ENCODE results near the gene NUCB1. TPM values are rescaled to one million over a fixed set of nuclear protein-coding genes. Genes with fewer than 3 reads are reported as not detected.

NUCB1 gene
- total and polyA plus RNA-seq, 9 of the 15 experiments (the other 6 are each of a cell fraction or from before 2014, with no cell fraction given): 3.1 to 153 (median 71.7) TPM

- TF ChIP-seq HMGXB4 (CRISPR knock-in tag; IDR thresholded peaks at IDR 0.05) (no peak; the same call in 1 of the 2 replicates), CC2D1A (IDR thresholded peaks at IDR 0.05) (no peak), FOXJ2 (tag; IDR thresholded peaks at IDR 0.05) (no peak; the same call in 1 of the 2 replicates), TRIM28 (IDR thresholded peaks at IDR 0.05) (no peak), TRIM24 (IDR thresholded peaks at IDR 0.05) (no peak), ZFPM2 (CRISPR knock-in tag; IDR thresholded peaks at IDR 0.05) (no peak), MAFK (IDR thresholded peaks at IDR 0.05; ENCODE audit: low read length) (no peak), KDM4B (IDR thresholded peaks at IDR 0.05; ENCODE audit: borderline replicate concordance in 2 of 2, low read depth in 1 of 2) (peak in 1 of 2 experiments; percentile 84; a peak in 1 of 4 replicates), ZFP91 (CRISPR knock-in tag; IDR thresholded peaks at IDR 0.05) (peak; percentile 9; the same call in 1 of the 2 replicates), HDAC8 (tag; IDR thresholded peaks at IDR 0.05) (no peak), MCM5 (IDR thresholded peaks at IDR 0.05; ENCODE audit: low read depth) (no peak), ZNF146 (CRISPR knock-in tag; IDR thresholded peaks at IDR 0.05; ENCODE audit: unreplicated experiment) (no peak), MTA2 (IDR thresholded peaks at IDR 0.05; ENCODE audit: low read depth) (no peak), MIER1 (IDR thresholded peaks at IDR 0.05; ENCODE audit: low read depth) (0 out of 2 replicates have a peak, but pooled peaks have one; percentile 9), CHD2 (IDR thresholded peaks at IDR 0.05; ENCODE audit: low read depth, low read length) (no peak; the same call in 1 of the 2 replicates), FOXP4 (CRISPR knock-in tag; IDR thresholded peaks at IDR 0.05; ENCODE audit: borderline replicate concordance) (no peak), CBFB (CRISPR knock-in tag; IDR thresholded peaks at IDR 0.05) (peak; percentile 76; the same call in 1 of the 2 replicates), ZNF785 (CRISPR knock-in tag; IDR thresholded peaks at IDR 0.05) (no peak), NR3C1 (CRISPR knock-in tag; IDR thresholded peaks at IDR 0.05) (no peak), RNF2 (IDR thresholded peaks at IDR 0.05) (no peak), GATA2 (CRISPR knock-in tag; IDR thresholded peaks at IDR 0.05) (no peak), ZNF551 (CRISPR knock-in tag; IDR thresholded peaks at IDR 0.05) (no peak), KLF13 (tag; IDR thresholded peaks at IDR 0.05; ENCODE audit: borderline replicate concordance, low read depth) (no peak), POLR3G (IDR thresholded peaks at IDR 0.05; ENCODE audit: extremely low read depth, insufficient read length, insufficient replicate concordance) (no peak), MEF2D (tag; conservative IDR thresholded peaks at IDR 0.05; ENCODE audit: low read depth) (no peak)
Measured at GRCh38 chr19:48965806-48966540, 65.9 kb downstream of the NUCB1 start (continued).
